ENCODE measurements around the gene RAI14. TPM values are rescaled to one million over a fixed set of nuclear protein-coding genes. Genes with fewer than 3 reads are reported as not detected.

RAI14 gene
- total and polyA plus RNA-seq, 3 donors from 2014 or later = 34.3 to 54.6 (median 49.6) TPM

DNA sequence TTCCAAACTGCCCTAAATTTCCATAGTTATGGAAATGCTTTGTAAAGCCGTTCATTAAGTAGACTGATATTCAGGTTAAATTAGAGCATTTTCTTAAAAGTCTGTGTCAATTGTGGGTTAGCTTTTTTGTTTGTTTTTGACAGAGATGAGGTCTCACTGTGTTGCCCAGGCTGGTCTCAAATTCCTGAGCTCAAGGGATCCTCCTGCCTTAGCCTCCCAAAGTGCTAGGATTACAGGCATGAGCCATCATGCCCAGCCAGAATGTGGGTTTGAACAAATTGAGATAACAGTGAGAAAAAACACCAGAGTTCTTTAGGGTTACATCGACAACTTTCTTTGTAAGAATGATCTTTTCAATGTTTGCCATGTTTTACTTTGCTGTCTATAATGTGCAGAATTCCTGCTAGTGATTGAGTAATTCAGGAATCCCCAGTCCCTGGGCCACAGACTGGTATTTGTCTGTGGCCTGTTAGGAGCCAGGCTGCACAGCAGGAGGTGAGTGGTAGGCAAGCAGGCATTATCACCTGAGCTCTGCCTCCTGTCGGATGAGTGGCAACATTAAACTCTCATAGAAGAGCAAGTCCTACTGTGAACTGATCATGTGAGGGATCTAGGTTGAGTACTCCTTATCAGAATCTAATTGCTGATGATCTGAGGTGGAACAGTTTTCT is 80.5 kb downstream of the RAI14 start:
- Histone ChIP-seq H3K27ac (no peak overlapping the region), H3K27me3 (no peaks in the 10 kb centered on the region), H3K9me3 (no peaks in the 10 kb centered on the region), H3K36me3 (ENCODE audit: low read depth, missing control alignments) (no peaks in the 10 kb centered on the region), H3K4me1 (peaks cover 14% of the 10 kb centered on the region), H3K4me3 (no peak overlapping the region)
- intact Hi-C loops (cut with DNase I; ENCODE audit: low total_unique reads) = no loop called here
- TF ChIP-seq POLR2A (IDR thresholded peaks at IDR 0.05) = no peak
- TF ChIP-seq, protein P1, sequence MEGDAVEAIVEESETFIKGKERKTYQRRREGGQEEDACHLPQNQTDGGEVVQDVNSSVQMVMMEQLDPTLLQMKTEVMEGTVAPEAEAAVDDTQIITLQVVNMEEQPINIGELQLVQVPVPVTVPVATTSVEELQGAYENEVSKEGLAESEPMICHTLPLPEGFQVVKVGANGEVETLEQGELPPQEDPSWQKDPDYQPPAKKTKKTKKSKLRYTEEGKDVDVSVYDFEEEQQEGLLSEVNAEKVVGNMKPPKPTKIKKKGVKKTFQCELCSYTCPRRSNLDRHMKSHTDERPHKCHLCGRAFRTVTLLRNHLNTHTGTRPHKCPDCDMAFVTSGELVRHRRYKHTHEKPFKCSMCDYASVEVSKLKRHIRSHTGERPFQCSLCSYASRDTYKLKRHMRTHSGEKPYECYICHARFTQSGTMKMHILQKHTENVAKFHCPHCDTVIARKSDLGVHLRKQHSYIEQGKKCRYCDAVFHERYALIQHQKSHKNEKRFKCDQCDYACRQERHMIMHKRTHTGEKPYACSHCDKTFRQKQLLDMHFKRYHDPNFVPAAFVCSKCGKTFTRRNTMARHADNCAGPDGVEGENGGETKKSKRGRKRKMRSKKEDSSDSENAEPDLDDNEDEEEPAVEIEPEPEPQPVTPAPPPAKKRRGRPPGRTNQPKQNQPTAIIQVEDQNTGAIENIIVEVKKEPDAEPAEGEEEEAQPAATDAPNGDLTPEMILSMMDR (IDR thresholded peaks at IDR 0.05) = no peak
- 72 to 96% methylated on average over 3 of the region's 3 CpGs for WGBS, 2 donors
- DNase-seq = no peak

DNA sequence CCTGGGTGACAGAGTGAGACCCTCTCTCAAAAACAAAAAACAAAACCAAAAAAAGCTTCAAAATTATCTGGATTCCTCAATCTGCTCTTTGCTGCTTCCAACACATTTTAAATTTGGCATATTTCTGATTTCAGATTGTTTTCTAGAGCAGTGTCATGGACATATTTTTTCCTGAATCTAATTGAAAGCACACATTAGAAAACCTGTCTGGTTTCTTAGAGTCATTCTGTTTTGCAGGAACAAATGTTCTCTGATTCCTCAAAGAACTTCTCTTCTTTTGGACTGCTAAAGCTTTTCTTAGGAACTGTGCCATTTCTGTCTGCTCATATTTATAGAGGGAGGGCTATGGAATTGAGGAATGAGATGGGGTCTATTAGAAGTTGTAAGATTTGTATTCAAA is 81.6 kb downstream of the RAI14 start:
- Histone ChIP-seq H3K27ac (no peak overlapping the region), H3K4me1 (peaks cover 17% of the 10 kb centered on the region)

DNA sequence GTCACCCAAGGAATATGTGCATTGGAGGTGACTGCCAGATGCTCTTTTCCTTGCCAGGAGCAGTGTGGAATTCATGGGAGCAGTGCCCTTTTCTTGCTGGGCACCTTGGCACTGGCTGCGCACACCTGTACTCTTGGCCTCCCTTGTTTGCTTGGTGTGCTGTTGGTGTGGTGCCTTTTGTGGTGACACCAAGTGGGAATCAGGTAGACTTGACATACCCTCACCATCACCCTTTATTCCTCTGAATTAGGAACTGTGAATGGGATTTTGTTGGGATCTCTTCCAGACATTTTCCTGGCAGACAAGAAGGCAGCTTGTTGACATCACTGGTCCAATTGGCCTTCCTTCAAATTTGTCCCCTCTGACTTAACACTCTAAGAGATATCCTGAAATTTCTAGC is 82.3 kb downstream of the RAI14 start:
- Histone ChIP-seq H3K9me3 (no peaks in the 10 kb centered on the region), H3K4me1 (peaks cover 17% of the 10 kb centered on the region), H3K36me3 (ENCODE audit: low read depth, missing control alignments) (no peaks in the 10 kb centered on the region), H3K27me3 (no peaks in the 10 kb centered on the region), H3K4me3 (no peak overlapping the region), H3K27ac (no peak overlapping the region)
- intact Hi-C loops (cut with DNase I; ENCODE audit: low total_unique reads) = no loop called here
- TF ChIP-seq, protein P1 (IDR thresholded peaks at IDR 0.05) = no peak
- TF ChIP-seq POLR2A (IDR thresholded peaks at IDR 0.05) = no peak
- WGBS, 2 donors = 89 to 100% methylated on average over 1 of the region's 1 CpG
- DNase-seq = no peak

More for the DNA sequence above, 81.6 kb downstream of the RAI14 start:
- no peaks in the 10 kb centered on the region for H3K27me3 ChIP-seq
- no peaks in the 10 kb centered on the region for H3K9me3 ChIP-seq
- no peaks in the 10 kb centered on the region for H3K36me3 ChIP-seq (ENCODE audit: low read depth, missing control alignments)
- no peak for TF ChIP-seq POLR2A (IDR thresholded peaks at IDR 0.05)
- TF ChIP-seq, protein P1 (IDR thresholded peaks at IDR 0.05) = no peak
- DNase-seq = no peak
- H3K4me3 ChIP-seq = no peak overlapping the region
- intact Hi-C loops (cut with DNase I; ENCODE audit: low total_unique reads) = no loop called here

DNA sequence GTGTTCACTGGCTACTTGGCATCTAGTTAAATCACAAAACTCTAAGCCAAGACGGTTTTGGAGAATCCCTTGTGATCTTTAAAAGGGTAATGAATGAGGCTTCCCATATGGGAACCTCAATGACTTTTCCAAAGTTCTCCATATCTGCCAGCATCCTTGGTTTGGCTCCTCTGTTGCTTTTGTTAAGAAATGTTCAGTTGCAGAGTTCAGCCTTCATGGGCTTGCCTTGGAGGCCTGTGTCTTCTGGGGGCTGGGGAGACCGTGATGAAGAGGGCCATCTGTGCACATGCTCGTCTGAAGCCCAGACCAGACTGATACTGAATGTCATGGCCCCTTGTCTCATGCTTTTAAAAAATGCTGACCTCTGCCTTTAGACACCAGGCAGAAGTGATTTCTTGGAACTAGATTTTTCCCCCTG is 84.3 kb downstream of the RAI14 start:
- H3K9me3 ChIP-seq = no peaks in the 10 kb centered on the region
- no peaks in the 10 kb centered on the region for H3K27me3 ChIP-seq
- intact Hi-C loops (cut with DNase I; ENCODE audit: low total_unique reads) = no loop called here
- no peak overlapping the region for H3K4me3 ChIP-seq
- no peak overlapping the region for H3K27ac ChIP-seq
- no peaks in the 10 kb centered on the region for H3K36me3 ChIP-seq (ENCODE audit: low read depth, missing control alignments)
- TF ChIP-seq, protein P1 (IDR thresholded peaks at IDR 0.05) = no peak
- no peak for TF ChIP-seq POLR2A (IDR thresholded peaks at IDR 0.05)
- peaks cover 17% of the 10 kb centered on the region for H3K4me1 ChIP-seq
- WGBS, 2 donors = 34 to 76% methylated on average over 3 of the region's 3 CpGs
- DNase-seq = peak; percentile 64

DNA sequence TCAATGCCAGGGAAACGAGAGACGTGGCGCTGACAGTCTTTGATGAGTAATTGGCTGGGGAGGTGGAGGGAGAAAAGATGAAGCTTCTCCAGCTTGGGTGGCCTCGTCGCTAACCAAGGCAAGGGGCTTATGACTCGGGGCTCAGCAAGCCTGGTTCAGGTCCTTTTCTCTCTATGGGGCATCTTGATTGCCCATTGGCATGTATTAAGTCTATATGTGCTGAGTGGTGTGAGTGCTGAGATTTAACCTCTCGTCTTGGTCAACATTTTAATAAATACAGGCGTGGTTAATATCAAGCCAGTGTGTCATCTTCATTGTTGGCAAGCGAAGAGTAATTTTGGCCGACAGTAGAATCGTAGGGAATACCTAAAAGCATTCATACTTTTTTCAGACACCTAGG is 85.9 kb downstream of the RAI14 start:
- Histone ChIP-seq H3K4me3 (no peak overlapping the region), H3K27ac (no peak overlapping the region), H3K36me3 (ENCODE audit: low read depth, missing control alignments) (no peaks in the 10 kb centered on the region), H3K4me1 (peaks cover 17% of the 10 kb centered on the region), H3K9me3 (no peaks in the 10 kb centered on the region), H3K27me3 (no peaks in the 10 kb centered on the region)
- no peak for DNase-seq
- WGBS, 2 donors = 90 to 95% methylated on average over 11 of the region's 11 CpGs
- TF ChIP-seq POLR2A (IDR thresholded peaks at IDR 0.05) = no peak
- intact Hi-C loops (cut with DNase I; ENCODE audit: low total_unique reads) = no loop called here

Data from testis (tissue), 3 donors.